HepG2 (cell line): ENCODE measurements around the gene PLCZ1. TPM values are rescaled to one million over a fixed set of nuclear protein-coding genes. Genes with fewer than 3 reads are reported as not detected.

Experiments
- ATAC-seq: fragments of 200-7000 bp; cut with Tn5 transposase; 3 replicates; pipeline ENCODE4 v1.9.1; 2020; ENCODE audit warnings: mild to moderate bottlenecking, moderate library complexity
- BruUV-seq: library from RNA; stranded (reverse); fragments of 400-500 nt; replicated peaks from 2 replicates; lab custom pipeline; 2021; lab: Mats Ljungman, UMichigan
- CTCF ChIA-PET: fragments of 300-600 bp; formaldehyde crosslinking; extraction: SDS; loops from one replicate; lab custom pipeline; 2021; ENCODE audit warnings: low total read pairs, inconsistent platforms, low intra/inter-chr PET ratio; lab: Yijun Ruan, JAX
- POLR2A ChIA-PET: fragments of 350-600 bp; sonication (Branson Sonifier 250); formaldehyde crosslinking; loops from one replicate; lab custom pipeline; 2020; ENCODE audit warnings: antibody characterized with exemption, inconsistent platforms; lab: Yijun Ruan, JAX
- DNase-seq: peaks from one replicate; pipeline ENCODE4 v3.0.0-alpha.2; 2015; ENCODE audit warnings: low spot score
- FAIRE-seq: peaks from 3 replicates; lab custom pipeline; 2011; peaks lifted over from hg19 to GRCh38; lab: Jason Lieb, UNC
- H2AFZ ChIP-seq: one replicate; pipeline ENCODE4 v1.6.1; 2011; ENCODE audit warnings: low read length, inconsistent platforms
- H3K27ac ChIP-seq: fragments of 300-600 bp; 3 replicates; pipeline ENCODE4 v1.8.0; 2011; ENCODE audit warnings: mixed run types, mild to moderate bottlenecking, mixed read lengths, low read length, inconsistent platforms; ENCODE audit not compliant: insufficient read depth; ENCODE audit errors: extremely low read length
- H3K27me3 ChIP-seq, 2 experiments: fragments of 200-600 bp in 1 of 2; 2 replicates in 1 of 2; 3 replicates in 1 of 2; pipeline versions ENCODE4 v1.6.0 to v1.8.0; 2011; ENCODE audit warnings: low read length in 2 of 2, mild to moderate bottlenecking in 2 of 2, moderate library complexity in 2 of 2, inconsistent platforms in 1 of 2; ENCODE audit not compliant: insufficient read depth in 2 of 2, control insufficient read depth in 1 of 2
- H3K36me3 ChIP-seq, 2 experiments: fragments of 200-600 bp in 1 of 2; replicated peaks in 1 of 2; 2 replicates in 1 of 2; 3 replicates in 1 of 2; pipeline versions ENCODE4 v1.5.1 to v1.8.0; 2011; ENCODE audit warnings: low read length in 2 of 2, inconsistent platforms in 1 of 2; ENCODE audit not compliant: insufficient read depth in 2 of 2, control insufficient read depth in 1 of 2
- H3K4me1 ChIP-seq: 2 replicates; pipeline ENCODE4 v1.5.1; 2012; ENCODE audit warnings: low read length, inconsistent platforms; ENCODE audit not compliant: insufficient read depth
- H3K4me2 ChIP-seq: 2 replicates; pipeline ENCODE4 v1.6.0; 2011; ENCODE audit warnings: low read depth, low read length, inconsistent platforms
- H3K4me3 ChIP-seq, 3 experiments: fragments of 200-600 bp in 1 of 3; sonication (generic), shearing (Covaris generic) in 1 of 3; replicated peaks in 1 of 3; 2 replicates each; pipeline ENCODE4 v1.5.1; 2011 to 2016; ENCODE audit warnings: low read length in 3 of 3, inconsistent platforms in 2 of 3, low read depth in 2 of 3, mild to moderate bottlenecking in 2 of 3, control low read depth in 1 of 3, mixed read lengths in 1 of 3; ENCODE audit not compliant: insufficient read depth in 1 of 3
- H3K79me2 ChIP-seq: one replicate; pipeline ENCODE4 v1.6.1; 2011; ENCODE audit warnings: low read length, inconsistent platforms; ENCODE audit not compliant: insufficient read depth
- H3K9ac ChIP-seq: 2 replicates; pipeline ENCODE4 v1.6.0; 2011; ENCODE audit warnings: mild to moderate bottlenecking, low read depth, low read length, inconsistent platforms; ENCODE audit not compliant: insufficient read depth
- H3K9me3 ChIP-seq: 2 replicates; pipeline ENCODE4 v1.5.1; 2012; ENCODE audit warnings: mild to moderate bottlenecking, low read length
- H4K20me1 ChIP-seq: 2 replicates; pipeline ENCODE4 v1.6.0; 2011; ENCODE audit warnings: inconsistent platforms, mild to moderate bottlenecking, low read length, moderate library complexity; ENCODE audit not compliant: insufficient read depth
- GATA4 ChIP-seq: sonication (generic); IDR thresholded peaks from 2 replicates; pipeline ENCODE4 v1.6.1; 2016; ENCODE audit warnings: antibody characterized with exemption, low read depth, borderline replicate concordance
- NAIF1 ChIP-seq: sonication (generic); formaldehyde crosslinking; IDR thresholded peaks from 2 replicates; pipeline ENCODE4 v1.5.0; 2020; ENCODE audit warnings: mild to moderate bottlenecking, missing genetic modification reagents, borderline replicate concordance
- RFX3 ChIP-seq: IDR thresholded peaks from 2 replicates; pipeline ENCODE4 v1.6.1; 2016; ENCODE audit warnings: missing biosample characterization, missing genetic modification reagents
- SALL2 ChIP-seq: sonication (generic); formaldehyde crosslinking; IDR thresholded peaks from 2 replicates; pipeline ENCODE4 v1.8.1; 2023; ENCODE audit warnings: mild to moderate bottlenecking, missing genetic modification reagents, inconsistent platforms
- ZSCAN30 ChIP-seq: sonication (generic); formaldehyde crosslinking; IDR thresholded peaks from 2 replicates; pipeline ENCODE4 v1.5.0; 2020; ENCODE audit warnings: mild to moderate bottlenecking, missing genetic modification reagents
- WGBS: methylation state at CpG from one replicate; pipeline ENCODE4 v1.1.6; 2017; ENCODE audit warnings: low lambda C conversion rate; 5-methylcytosine and 5-hydroxymethylcytosine counted together
- in situ Hi-C: cut with HindIII; loops from 2 replicates; pipeline ENCODE4 v1.10.0; 2017; ENCODE audit warnings: low pct_unique_long_range_greater_than_20kb; ENCODE audit not compliant: extremely low pct_ligation_motif_present
- intact Hi-C: fragments of 100-400 bp; cut with micrococcal nuclease; formaldehyde crosslinking; loops from one replicate; pipeline ENCODE4 v1.10.0; 2022; ENCODE audit not compliant: unreplicated experiment
- polyA plus RNA-seq, 8 experiments: library from polyadenylated mRNA; depleted of rRNA in 3 of 8; stranded (reverse) in 7 of 8; unstranded in 1 of 8; fragments of >200 nt; fragmentation: Illumina TruSeq in 4 of 8; extraction: Trizol in 4 of 8; gene quantifications; 2 replicates each; pipeline versions ENCODE4 v1.2.1 to v1.2.3, GENCODE V29; 2011 to 2016; ENCODE audit warnings: low read depth in 4 of 8, missing spikeins in 1 of 8, mixed read lengths in 1 of 8; ENCODE audit not compliant: insufficient read depth in 1 of 8
- total RNA-seq, 5 experiments: library from RNA; depleted of rRNA; stranded (reverse); fragments of >200 nt; fragmentation: Illumina TruSeq; extraction: Trizol; gene quantifications; 2 replicates each; pipeline ENCODE4 v1.2.3, GENCODE V29; 2016; ENCODE audit warnings: low read depth in 1 of 5

Gene PLCZ1
- total and polyA plus RNA-seq, 2 of the 13 experiments (the other 11 are each of a cell fraction or from before 2014, with no cell fraction given), result not detected

DNA sequence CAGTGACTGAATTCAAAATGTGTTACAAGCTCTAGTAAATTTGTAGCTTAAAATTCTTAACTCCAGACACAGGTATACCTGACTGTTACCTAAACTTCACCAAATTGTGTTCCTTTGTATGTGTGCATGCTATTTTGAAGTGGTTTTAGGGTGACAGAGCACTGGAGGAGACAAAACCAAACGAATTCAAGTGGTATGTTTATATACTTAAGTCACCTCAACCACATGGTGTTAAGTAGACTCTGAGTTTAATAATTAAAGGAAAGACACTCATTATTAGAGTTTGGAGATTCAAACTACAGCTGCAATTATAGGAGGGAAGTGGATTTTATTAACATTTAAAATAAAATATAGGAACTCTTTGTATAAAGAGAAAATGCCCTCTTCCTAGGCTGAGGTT, 84.3 kb downstream of the PLCZ1 start:
- ChIA-PET POLR2A (no interaction called here), CTCF (no interaction called here)
- Histone ChIP-seq H3K9me3 (no peaks in the 10 kb centered on the region), H4K20me1 (no peaks in the 10 kb centered on the region), H3K27me3 (no peaks in the 10 kb centered on the region), H3K4me1 (no peaks in the 10 kb centered on the region), H3K9ac (no peak overlapping the region), H3K27ac (no peak overlapping the region), H3K4me3 (no peak overlapping the region), H3K36me3 (no peaks in the 10 kb centered on the region), H3K4me2 (no peak overlapping the region), H3K79me2 (no peaks in the 10 kb centered on the region), H2AFZ (no peak overlapping the region)
- FAIRE-seq (no peak), ATAC-seq (no peak), DNase-seq (no peak)
- 4% methylated on average over 1 of the region's 1 CpG for WGBS
- no TSS peak for BruUV-seq
- in situ Hi-C loops (no loop called here), intact Hi-C loops (no loop called here)
- no peak for TF ChIP-seq RFX3 (CRISPR knock-in tag)

DNA sequence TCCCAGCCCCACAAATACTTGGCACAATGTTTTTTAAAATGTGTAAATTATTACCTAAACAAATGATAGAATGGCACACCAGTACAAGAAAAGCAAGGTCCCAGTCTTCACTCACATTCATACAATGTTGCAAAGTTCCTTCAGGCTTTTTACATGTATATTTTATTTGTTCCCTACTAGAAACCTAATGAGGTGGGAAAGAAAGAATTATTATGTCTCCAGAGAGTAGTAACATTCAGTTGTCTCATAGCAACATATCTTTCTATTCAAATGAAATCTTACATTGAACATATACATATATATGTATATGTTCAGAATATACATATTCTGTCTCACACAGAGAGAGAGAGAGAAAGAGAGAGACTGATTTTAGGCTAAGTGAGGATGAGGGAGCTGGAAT, 85.2 kb downstream of the PLCZ1 start:
- no peak overlapping the region for H3K4me2 ChIP-seq
- no peaks in the 10 kb centered on the region for H4K20me1 ChIP-seq
- H3K9me3 ChIP-seq, result no peaks in the 10 kb centered on the region
- CTCF ChIA-PET, result no interaction called here
- H3K79me2 ChIP-seq, result no peaks in the 10 kb centered on the region
- intact Hi-C loops, result no loop called here
- H2AFZ ChIP-seq, result no peak overlapping the region
- no peaks in the 10 kb centered on the region for H3K4me1 ChIP-seq
- no peaks in the 10 kb centered on the region for H3K27me3 ChIP-seq
- ATAC-seq, result no peak
- in situ Hi-C loops, result no loop called here
- FAIRE-seq, result no peak
- TF ChIP-seq GATA4 (no peak), ZSCAN30 (CRISPR knock-in tag) (no peak), SALL2 (CRISPR knock-in tag) (no peak), NAIF1 (CRISPR knock-in tag) (no peak)
- TF ChIP-seq, all 625 proteins: peak for 0
- POLR2A ChIA-PET, result no interaction called here
- H3K4me3 ChIP-seq, result no peak overlapping the region
- H3K27ac ChIP-seq, result no peak overlapping the region
- no peak for DNase-seq
- H3K9ac ChIP-seq, result no peak overlapping the region
- no peaks in the 10 kb centered on the region for H3K36me3 ChIP-seq
- no TSS peak for BruUV-seq
